Subcutaneous adipose tissue (tissue), 4 donors: ENCODE measurements around the gene SORBS1. TPM values are rescaled to one million over a fixed set of nuclear protein-coding genes. Genes with fewer than 3 reads are reported as not detected.

ENCODE experiments used
- total RNA-seq, 4 donors: library from RNA; depleted of rRNA; stranded (reverse); fragments of >200 nt; gene quantifications; one replicate each; pipeline ENCODE4 v1.1.0, GENCODE V29; 2016
- TF ChIP-seq, protein P1 (sequence below): fragments of 450-650 bp; IDR thresholded peaks from one replicate; pipeline ENCODE4 v1.5.1; 2016; ENCODE audit warnings: low read depth, mild to moderate bottlenecking, control low read depth, antibody characterized with exemption, moderate library complexity

SORBS1 gene
- total RNA-seq, 4 donors from 2014 or later: 460 to 715 (median 623) TPM

DNA sequence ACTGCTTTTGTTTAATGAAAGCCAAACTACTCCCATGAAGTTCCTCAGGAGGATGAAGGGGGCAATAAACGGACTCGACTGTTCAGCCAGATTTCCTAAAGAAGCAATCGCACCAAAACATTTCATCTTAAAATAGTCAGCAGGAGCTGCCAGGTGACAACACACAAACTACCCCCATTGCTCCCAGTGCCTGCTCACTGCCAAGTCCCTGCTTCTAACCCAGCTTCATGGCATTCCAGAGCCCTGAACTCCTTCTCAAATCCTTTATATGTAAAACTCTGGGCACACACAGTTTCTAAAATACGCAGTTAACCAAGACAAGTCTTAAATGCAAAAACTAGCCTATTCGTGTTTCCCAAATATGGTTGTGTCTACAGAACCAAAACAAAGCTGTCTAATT, 110.0 kb downstream of the SORBS1 start:
- TF ChIP-seq, protein P1, sequence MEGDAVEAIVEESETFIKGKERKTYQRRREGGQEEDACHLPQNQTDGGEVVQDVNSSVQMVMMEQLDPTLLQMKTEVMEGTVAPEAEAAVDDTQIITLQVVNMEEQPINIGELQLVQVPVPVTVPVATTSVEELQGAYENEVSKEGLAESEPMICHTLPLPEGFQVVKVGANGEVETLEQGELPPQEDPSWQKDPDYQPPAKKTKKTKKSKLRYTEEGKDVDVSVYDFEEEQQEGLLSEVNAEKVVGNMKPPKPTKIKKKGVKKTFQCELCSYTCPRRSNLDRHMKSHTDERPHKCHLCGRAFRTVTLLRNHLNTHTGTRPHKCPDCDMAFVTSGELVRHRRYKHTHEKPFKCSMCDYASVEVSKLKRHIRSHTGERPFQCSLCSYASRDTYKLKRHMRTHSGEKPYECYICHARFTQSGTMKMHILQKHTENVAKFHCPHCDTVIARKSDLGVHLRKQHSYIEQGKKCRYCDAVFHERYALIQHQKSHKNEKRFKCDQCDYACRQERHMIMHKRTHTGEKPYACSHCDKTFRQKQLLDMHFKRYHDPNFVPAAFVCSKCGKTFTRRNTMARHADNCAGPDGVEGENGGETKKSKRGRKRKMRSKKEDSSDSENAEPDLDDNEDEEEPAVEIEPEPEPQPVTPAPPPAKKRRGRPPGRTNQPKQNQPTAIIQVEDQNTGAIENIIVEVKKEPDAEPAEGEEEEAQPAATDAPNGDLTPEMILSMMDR: no peak

DNA sequence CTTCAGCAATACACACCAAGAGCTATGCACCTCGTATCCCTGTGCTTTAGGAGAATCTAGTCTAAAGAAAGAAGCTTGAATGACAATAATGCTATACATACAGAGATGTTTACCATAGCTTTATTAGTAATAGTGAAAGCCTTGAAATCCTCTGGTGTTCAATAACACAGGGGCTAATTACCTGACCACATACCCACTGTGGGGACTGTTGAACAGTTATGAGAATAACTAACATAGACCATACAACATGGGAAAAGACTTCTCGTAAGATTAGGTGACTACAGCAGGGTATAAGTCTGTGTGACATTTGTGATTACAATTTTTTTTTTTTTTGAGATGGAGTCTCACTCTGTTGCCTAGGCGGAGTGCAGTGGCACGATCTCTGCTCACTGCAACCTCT, 111.0 kb downstream of the SORBS1 start:
- TF ChIP-seq, protein P1: no peak

DNA sequence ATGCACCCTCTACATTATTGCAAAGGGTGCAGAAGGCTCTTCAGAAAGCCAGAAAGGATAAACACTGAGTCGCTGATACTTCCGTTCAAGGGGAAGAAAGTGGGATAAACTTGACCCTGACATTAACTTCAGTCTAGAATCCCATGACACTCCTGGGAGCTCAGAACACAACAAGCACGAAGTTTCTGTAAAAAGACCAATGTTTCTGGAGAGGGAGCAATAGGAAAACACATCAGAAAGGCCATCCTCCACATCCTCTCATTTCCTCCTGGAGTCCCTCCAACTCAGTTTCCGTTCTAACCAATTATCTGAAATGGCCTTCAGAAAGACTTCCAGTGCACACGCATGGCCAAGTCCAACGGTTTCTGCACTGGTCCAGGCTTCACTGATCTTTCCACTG, 113.5 kb downstream of the SORBS1 start:
- TF ChIP-seq, protein P1: no peak

DNA sequence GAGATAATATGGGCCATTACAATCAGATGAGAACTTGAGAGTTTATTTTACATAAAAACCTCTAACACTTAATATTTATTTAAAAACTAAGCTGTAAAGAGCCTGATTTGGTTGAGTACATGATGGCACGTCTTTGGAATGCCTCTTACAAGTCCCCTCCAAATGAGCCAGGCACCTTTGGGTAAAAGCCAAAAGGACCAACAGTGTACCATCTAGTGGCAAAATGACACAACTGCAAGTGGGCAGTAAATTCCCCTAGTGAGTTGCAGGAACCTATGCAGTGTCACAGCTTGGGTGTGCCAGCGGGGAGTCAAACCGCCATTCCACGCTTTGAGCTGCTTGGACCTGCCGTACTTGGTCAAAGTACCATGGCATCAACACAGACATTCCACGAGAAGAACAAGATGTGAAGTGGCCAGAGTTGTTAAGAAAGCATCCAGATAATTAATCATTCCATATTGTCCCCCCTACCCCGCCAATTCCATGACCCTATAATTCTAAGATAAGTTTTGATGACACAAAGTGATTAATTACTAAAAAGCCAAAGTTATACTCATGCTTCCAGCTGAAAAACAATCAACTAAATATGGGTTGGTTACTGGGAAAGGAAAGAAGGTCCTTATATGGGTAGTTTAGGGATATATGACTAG, 115.2 kb downstream of the SORBS1 start:
- TF ChIP-seq, protein P1: no peak

DNA sequence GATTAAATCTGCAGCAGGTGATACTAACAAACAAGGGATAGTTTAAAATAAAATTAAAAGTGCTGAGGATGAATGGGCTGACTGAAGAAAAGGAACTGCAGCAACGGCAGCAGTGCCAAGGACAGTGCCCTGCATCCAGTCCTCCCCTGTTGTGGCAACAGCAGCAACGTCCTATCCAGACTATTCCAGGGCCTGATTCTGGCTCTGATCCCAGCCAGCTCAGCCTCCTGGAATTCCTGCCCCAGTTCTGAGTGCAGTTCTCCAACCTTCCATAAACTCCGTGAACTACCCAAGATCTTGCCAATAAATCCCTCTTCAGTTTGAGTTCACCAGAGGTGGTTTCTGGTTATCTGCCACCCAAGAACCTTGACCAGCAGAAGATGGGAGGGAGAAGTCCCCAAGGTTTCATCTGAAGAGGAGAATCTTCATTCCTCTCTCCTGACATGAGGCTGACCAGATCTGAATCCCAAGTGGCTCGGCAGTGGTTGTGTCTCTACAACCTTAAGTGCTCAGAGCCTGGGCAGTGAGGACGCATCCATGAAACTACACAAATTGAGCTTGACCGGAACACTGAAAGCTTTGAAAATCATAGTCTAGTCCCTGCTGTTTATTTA, 115.8 kb downstream of the SORBS1 start:
- TF ChIP-seq, protein P1: no peak

DNA sequence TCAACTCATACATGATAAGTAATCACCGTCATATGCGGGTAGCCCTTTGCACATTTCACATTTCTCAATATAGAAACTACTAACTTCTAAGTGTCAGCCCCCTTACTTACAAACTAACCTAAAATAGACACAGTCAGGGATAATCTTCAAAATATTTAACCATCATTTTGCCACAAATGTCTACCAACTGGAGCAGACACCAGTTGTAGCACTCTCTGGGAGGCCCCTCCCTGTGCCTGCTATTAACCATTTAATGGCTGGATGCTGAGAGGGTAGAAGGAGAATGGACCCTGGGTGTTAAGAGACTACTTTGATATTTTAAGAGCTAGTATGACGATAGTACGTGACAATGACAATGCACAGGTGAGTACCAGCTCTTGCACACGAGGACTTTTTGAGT, 116.4 kb downstream of the SORBS1 start:
- TF ChIP-seq, protein P1: no peak

DNA sequence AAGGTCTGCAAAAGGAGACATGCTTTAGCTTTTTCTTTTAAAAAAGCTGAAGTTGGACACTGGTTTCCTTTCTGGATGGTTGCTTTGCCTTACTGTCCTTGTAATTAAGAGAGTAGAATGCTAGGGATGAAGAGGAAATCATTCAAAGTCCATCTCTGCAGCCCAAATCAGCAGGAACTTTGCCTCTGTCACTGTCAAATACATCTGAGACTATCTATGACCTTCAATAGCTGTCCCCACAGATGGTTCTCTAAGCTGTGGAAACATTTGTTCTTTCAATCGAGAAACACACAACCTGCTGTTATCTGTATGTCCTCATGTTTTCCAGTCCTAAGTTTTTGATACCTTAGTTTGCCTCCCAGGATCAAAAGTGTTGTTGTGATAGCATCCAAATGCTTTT, 117.5 kb downstream of the SORBS1 start:
- TF ChIP-seq, protein P1: no peak
